GM12875 (cell line): ENCODE measurements around the gene LHCGR.

Experiments
- H3K4me3 ChIP-seq: one replicate; pipeline ENCODE4 v1.5.1; 2011; ENCODE audit warnings: low read depth, low read length, control low read depth
- CTCF ChIP-seq: IDR thresholded peaks from 2 replicates; pipeline ENCODE4 v1.5.1; 2011; ENCODE audit warnings: low read depth, mild to moderate bottlenecking, control low read depth, inconsistent platforms, low read length, moderate library complexity, borderline replicate concordance; ENCODE audit not compliant: insufficient read depth

LHCGR gene

GRCh38 chr2:48728295-48728694, 27.2 kb downstream of the LHCGR start:
- TF ChIP-seq CTCF = no peak
- H3K4me3 ChIP-seq = no peak overlapping the region

GRCh38 chr2:48727560-48727959, 28.0 kb downstream of the LHCGR start:
- H3K4me3 ChIP-seq = no peak overlapping the region
- no peak for TF ChIP-seq CTCF

- no peak for TF ChIP-seq CTCF
- H3K4me3 ChIP-seq = no peak overlapping the region
Observed at GRCh38 chr2:48725696-48726494, 29.6 kb downstream of the LHCGR start.

GRCh38 chr2:48724278-48724677, 31.2 kb downstream of the LHCGR start:
- H3K4me3 ChIP-seq = no peak overlapping the region
- TF ChIP-seq CTCF = no peak

GRCh38 chr2:48723129-48723528, 32.4 kb downstream of the LHCGR start:
- H3K4me3 ChIP-seq = no peak overlapping the region
- TF ChIP-seq CTCF = no peak

- no peak for TF ChIP-seq CTCF
- H3K4me3 ChIP-seq = no peak overlapping the region
Observed at GRCh38 chr2:48722391-48722790, 33.1 kb downstream of the LHCGR start.

GRCh38 chr2:48721158-48721557, 34.4 kb downstream of the LHCGR start:
- no peak overlapping the region for H3K4me3 ChIP-seq
- TF ChIP-seq CTCF = no peak
